Measurements from ENCODE around the gene PDILT.

PDILT gene

DNA sequence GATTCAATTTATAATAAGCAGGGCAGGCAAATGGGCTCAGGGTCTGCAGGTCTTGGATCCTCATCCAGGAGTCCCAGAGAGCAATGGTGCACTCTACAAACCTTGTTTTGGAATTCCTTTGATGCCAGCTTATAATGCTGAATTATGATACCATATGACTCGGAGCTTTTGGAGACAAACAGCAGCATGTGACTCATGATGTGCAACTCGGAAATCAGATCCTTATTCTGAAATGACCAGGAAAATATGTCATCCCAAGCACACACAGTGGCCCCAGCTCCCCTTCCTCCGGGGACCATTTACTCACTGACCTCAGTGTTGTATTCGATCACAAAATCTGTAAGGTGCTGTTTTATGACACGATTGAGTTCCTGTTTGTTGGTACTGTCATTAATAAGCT is 31.8 kb downstream of the PDILT start:
- TF ChIP-seq, protein P1, sequence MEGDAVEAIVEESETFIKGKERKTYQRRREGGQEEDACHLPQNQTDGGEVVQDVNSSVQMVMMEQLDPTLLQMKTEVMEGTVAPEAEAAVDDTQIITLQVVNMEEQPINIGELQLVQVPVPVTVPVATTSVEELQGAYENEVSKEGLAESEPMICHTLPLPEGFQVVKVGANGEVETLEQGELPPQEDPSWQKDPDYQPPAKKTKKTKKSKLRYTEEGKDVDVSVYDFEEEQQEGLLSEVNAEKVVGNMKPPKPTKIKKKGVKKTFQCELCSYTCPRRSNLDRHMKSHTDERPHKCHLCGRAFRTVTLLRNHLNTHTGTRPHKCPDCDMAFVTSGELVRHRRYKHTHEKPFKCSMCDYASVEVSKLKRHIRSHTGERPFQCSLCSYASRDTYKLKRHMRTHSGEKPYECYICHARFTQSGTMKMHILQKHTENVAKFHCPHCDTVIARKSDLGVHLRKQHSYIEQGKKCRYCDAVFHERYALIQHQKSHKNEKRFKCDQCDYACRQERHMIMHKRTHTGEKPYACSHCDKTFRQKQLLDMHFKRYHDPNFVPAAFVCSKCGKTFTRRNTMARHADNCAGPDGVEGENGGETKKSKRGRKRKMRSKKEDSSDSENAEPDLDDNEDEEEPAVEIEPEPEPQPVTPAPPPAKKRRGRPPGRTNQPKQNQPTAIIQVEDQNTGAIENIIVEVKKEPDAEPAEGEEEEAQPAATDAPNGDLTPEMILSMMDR (IDR thresholded peaks at IDR 0.05; ENCODE audit: borderline replicate concordance, control extremely low read depth, extremely low read depth, insufficient read depth, missing control alignments): no peak
- in situ Hi-C loops (cut with MboI; ENCODE audit: low sequenced_read_pairs, unreplicated experiment): no loop called here
- no peak for DNase-seq (ENCODE audit: low spot score)

DNA sequence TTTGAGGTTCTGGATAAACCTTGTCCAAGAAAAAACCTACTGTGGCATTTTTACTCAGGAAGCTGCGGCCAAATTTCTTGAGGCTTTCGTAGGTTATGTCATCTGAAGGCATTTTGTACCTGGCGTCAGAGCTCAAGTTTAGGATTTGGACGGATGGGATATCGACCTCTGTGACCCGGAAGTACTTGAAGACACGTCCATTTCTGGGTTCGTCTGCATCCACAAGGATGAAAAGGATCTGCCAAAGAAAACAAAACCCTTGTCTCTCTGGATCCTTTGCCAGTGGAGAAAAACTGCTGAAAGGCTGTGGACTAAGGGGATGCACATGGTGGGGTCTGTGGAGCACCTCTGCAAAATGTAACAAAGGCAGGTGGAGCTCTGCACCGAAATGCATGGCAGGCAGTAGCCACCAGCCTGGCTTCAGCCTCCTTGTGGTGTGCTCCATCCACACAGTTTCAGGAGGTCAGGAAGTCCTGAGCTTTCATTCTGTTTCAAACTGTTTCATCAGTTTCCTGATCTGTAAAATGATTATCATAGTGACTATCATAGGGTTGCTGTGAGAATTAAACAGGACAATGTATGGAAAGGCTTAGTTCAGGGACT is 35.0 kb downstream of the PDILT start:
- in situ Hi-C loops (cut with MboI; ENCODE audit: low sequenced_read_pairs, unreplicated experiment): no loop called here
- DNase-seq (ENCODE audit: low spot score): no peak

DNA sequence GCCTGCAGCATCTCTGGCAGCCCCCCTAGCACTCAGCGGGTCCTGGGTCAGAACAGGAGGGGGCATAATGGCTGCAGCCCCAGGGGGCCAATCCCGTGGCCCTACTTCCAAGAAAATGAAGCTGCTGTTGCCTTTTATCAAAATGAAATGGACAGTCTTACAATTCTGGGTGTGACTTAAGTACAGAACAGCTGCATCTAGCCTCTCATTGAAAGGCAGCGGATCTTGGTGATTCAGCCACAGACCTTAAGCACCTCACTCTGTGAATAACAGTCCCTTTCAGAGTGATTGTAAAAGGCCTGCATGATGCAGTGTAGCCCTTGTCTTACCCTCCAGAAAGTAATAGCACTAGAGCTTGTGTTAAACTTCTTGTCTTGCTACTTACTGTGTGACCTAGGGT is 40.5 kb downstream of the PDILT start:
- TF ChIP-seq, protein P1 (IDR thresholded peaks at IDR 0.05; ENCODE audit: borderline replicate concordance, control extremely low read depth, extremely low read depth, insufficient read depth, missing control alignments): no peak
- in situ Hi-C loops (cut with MboI; ENCODE audit: low sequenced_read_pairs, unreplicated experiment): no loop called here

More for the DNA sequence above, 35.0 kb downstream of the PDILT start:
- TF ChIP-seq, protein P1 (IDR thresholded peaks at IDR 0.05; ENCODE audit: borderline replicate concordance, control extremely low read depth, extremely low read depth, insufficient read depth, missing control alignments): no peak

DNA sequence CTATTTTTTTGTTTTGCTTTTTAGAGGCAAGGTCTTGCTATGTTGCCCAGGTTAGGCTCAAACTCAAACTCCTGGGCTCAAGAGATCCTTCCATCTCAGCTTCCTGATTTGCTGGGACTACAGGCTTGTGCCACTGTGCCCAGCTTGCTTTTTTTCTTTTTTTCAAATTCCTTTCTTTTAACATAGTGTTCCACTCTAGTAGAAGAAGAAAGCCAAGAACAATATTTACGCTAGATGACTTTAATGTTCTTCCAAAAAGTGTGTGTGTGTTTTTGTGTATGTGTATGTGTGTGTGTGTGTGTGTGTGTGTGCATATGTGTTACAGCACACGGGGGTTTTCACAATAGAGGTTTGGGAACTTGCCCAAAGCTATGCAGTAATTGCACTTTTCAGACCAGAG is 41.3 kb downstream of the PDILT start:
- TF ChIP-seq, protein P1 (IDR thresholded peaks at IDR 0.05; ENCODE audit: borderline replicate concordance, control extremely low read depth, extremely low read depth, insufficient read depth, missing control alignments): no peak
- DNase-seq (ENCODE audit: low spot score): no peak
- in situ Hi-C loops (cut with MboI; ENCODE audit: low sequenced_read_pairs, unreplicated experiment): no loop called here

More for the DNA sequence above, 40.5 kb downstream of the PDILT start:
- no peak for DNase-seq (ENCODE audit: low spot score)

DNA sequence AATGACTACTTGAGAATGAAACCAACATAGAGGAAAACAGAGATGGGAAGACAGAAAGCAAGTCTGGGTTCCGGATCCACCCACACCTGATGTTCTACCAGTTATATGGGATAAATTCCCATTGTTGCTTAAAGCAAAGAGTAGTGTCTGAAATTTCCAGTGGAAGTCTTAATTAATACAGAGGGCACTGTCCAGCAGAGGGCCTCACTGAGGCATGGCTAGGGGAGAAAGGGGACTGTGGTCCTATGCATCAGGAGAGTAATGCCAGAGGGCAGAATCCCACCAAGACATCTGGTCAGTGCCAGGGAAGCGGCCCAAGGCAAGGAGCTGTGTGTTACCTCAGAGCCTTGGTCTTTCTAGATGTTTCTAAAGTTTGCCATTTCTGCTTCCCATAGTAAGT is 44.5 kb downstream of the PDILT start:
- TF ChIP-seq, protein P1 (IDR thresholded peaks at IDR 0.05; ENCODE audit: borderline replicate concordance, control extremely low read depth, extremely low read depth, insufficient read depth, missing control alignments): peak; percentile 26
- no peak for DNase-seq (ENCODE audit: low spot score)
- in situ Hi-C loops (cut with MboI; ENCODE audit: low sequenced_read_pairs, unreplicated experiment): no loop called here

DNA sequence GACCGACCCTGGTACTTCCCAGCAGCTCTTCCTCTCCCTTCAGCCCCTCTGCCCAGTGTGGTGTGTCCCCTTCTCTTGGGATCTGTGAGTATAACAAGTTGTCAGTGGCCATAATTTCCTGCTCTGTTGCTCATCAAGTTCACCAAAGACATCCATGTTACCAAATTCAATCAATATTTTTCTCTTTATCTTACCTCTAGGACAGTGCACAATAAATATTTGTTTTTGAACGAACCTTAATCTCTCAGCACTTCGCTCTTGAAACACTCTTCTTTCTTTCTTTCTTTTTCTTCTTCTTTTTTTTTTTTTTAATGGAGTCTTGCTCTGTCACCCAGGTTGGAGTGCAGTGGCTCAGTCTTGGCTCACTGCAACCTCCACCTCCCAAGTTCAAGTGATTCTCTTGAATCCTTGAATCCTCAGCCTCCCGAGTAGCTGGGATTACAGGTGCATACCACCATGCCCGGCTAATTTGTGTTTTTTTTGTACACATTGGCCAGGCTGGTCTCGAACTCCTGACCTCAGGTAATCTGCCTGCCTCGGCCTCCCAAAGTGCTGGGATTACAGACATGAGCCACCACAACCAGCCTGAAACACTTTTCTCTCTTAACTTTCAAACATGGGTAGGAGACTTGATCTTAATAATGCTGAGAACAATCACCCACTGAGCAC is 49.3 kb downstream of the PDILT start:
- DNase-seq (ENCODE audit: low spot score): no peak
- TF ChIP-seq, protein P1 (IDR thresholded peaks at IDR 0.05; ENCODE audit: borderline replicate concordance, control extremely low read depth, extremely low read depth, insufficient read depth, missing control alignments): no peak
- in situ Hi-C loops (cut with MboI; ENCODE audit: low sequenced_read_pairs, unreplicated experiment): no loop called here

All from GM13976 (cell line).